Liver (tissue), 3 donors: ENCODE measurements around the gene TRMT2A.

Source experiments
- CTCF ChIP-seq: fragments of 150-350 bp; IDR thresholded peaks from 2 replicates; pipeline ENCODE4 v1.5.1; 2017; ENCODE audit warnings: improper control_type of control experiment, low read depth, low read length; ENCODE audit not compliant: missing input control
- MAX ChIP-seq: IDR thresholded peaks from 2 replicates; pipeline ENCODE4 v1.6.1; 2016; ENCODE audit warnings: antibody characterized with exemption
- RAD21 ChIP-seq, 2 donors: IDR thresholded peaks; 2 replicates each; pipeline ENCODE4 v1.6.1; 2016; ENCODE audit warnings: antibody characterized with exemption in 2 of 2, mild to moderate bottlenecking in 2 of 2
- ZBTB33 ChIP-seq: IDR thresholded peaks from 2 replicates; pipeline ENCODE4 v1.6.1; 2016; ENCODE audit warnings: antibody characterized with exemption
- TF ChIP-seq, protein P1 (sequence below): IDR thresholded peaks from 2 replicates; pipeline ENCODE4 v1.6.1; 2016; ENCODE audit warnings: antibody characterized with exemption, mild to moderate bottlenecking
- TF ChIP-seq, protein P2 (sequence below): IDR thresholded peaks from 2 replicates; pipeline ENCODE4 v1.6.1; 2016; ENCODE audit warnings: antibody characterized with exemption
- donor health status: healthy.
- donor health status: healthy.

DNA sequence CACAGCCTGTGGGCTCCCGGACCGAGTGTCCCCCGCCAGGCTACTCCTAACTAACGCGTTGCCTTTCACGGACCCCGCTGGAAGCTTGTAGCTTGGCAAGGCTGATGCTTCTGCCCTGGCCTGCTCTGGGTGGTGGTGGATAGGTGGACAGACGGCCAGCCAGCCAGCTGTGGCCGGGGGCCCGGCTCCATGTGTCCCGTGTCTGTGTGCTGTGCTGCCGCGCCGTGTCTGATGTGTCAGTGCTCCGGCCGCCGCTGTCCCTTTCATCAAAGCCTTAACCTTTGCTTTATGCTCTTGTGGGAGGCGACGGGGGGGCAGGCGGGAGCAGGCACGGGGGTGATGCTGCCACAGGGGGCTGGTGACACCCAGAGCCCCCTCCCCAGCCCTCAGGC, 28.8 kb upstream of the TRMT2A start:
- TF ChIP-seq CTCF (no peak), RAD21 (IDR thresholded peaks at IDR 0.05) (no peak), MAX (no peak), ZBTB33 (no peak)
- TF ChIP-seq, protein P1, sequence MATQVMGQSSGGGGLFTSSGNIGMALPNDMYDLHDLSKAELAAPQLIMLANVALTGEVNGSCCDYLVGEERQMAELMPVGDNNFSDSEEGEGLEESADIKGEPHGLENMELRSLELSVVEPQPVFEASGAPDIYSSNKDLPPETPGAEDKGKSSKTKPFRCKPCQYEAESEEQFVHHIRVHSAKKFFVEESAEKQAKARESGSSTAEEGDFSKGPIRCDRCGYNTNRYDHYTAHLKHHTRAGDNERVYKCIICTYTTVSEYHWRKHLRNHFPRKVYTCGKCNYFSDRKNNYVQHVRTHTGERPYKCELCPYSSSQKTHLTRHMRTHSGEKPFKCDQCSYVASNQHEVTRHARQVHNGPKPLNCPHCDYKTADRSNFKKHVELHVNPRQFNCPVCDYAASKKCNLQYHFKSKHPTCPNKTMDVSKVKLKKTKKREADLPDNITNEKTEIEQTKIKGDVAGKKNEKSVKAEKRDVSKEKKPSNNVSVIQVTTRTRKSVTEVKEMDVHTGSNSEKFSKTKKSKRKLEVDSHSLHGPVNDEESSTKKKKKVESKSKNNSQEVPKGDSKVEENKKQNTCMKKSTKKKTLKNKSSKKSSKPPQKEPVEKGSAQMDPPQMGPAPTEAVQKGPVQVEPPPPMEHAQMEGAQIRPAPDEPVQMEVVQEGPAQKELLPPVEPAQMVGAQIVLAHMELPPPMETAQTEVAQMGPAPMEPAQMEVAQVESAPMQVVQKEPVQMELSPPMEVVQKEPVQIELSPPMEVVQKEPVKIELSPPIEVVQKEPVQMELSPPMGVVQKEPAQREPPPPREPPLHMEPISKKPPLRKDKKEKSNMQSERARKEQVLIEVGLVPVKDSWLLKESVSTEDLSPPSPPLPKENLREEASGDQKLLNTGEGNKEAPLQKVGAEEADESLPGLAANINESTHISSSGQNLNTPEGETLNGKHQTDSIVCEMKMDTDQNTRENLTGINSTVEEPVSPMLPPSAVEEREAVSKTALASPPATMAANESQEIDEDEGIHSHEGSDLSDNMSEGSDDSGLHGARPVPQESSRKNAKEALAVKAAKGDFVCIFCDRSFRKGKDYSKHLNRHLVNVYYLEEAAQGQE: no peak
- TF ChIP-seq, protein P2, sequence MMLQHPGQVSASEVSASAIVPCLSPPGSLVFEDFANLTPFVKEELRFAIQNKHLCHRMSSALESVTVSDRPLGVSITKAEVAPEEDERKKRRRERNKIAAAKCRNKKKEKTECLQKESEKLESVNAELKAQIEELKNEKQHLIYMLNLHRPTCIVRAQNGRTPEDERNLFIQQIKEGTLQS: no peak
